ENCODE results near the gene OR52H1.

The OR52H1 gene

GRCh38 chr11:5553343-5553742 lies 5.0 kb upstream of the OR52H1 start (continued):
- TF ChIP-seq ZNF70 (CRISPR knock-in tag; IDR thresholded peaks at IDR 0.05), result no peak

GRCh38 chr11:5550440-5551095 lies 2.2 kb upstream of the OR52H1 start:
- TF ChIP-seq ARNTL (CRISPR knock-in tag; IDR thresholded peaks at IDR 0.05; ENCODE audit: borderline replicate concordance, low read depth) (no peak), BACH2 (CRISPR knock-in tag; IDR thresholded peaks at IDR 0.05; ENCODE audit: borderline replicate concordance) (no peak), TOX (CRISPR knock-in tag; IDR thresholded peaks at IDR 0.05; ENCODE audit: borderline replicate concordance) (no peak), PPARA (CRISPR knock-in tag; IDR thresholded peaks at IDR 0.05; ENCODE audit: borderline replicate concordance) (no peak), CREB5 (CRISPR knock-in tag; IDR thresholded peaks at IDR 0.05; ENCODE audit: low read depth) (no peak), ESRRG (CRISPR knock-in tag; IDR thresholded peaks at IDR 0.05) (no peak), CSRNP3 (CRISPR knock-in tag; IDR thresholded peaks at IDR 0.05) (no peak), PATZ1 (CRISPR knock-in tag; IDR thresholded peaks at IDR 0.05; ENCODE audit: borderline replicate concordance) (no peak)
- no peak for ATAC-seq

DNA sequence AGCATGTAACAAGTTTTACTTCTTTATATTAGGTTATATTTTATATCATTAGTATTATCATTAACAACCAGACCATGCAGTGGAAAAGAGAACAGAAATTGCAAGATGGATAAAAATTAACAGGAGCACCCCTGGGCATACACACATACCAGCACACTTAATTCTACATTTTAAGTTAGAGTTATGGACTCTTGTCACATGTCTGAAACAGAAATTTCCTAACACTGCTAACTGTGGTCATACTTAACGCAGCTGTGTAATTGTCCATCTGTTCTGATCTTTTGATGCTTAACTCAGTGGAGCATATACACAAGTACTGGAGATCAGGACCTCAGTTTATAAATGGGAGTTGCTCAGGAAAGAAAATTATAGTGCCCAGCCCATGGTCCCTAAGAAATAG lies 358 bp downstream of the OR52H1 start:
- TF ChIP-seq PATZ1 (CRISPR knock-in tag; IDR thresholded peaks at IDR 0.05; ENCODE audit: borderline replicate concordance) (no peak), TCF4 (CRISPR knock-in tag; IDR thresholded peaks at IDR 0.05; ENCODE audit: borderline replicate concordance) (no peak), BACH2 (CRISPR knock-in tag; IDR thresholded peaks at IDR 0.05; ENCODE audit: borderline replicate concordance) (no peak), ZNF8 (CRISPR knock-in tag; IDR thresholded peaks at IDR 0.05) (no peak), ZC3H10 (CRISPR knock-in tag; IDR thresholded peaks at IDR 0.05) (no peak), CSRNP3 (CRISPR knock-in tag; IDR thresholded peaks at IDR 0.05) (no peak), TOX (CRISPR knock-in tag; IDR thresholded peaks at IDR 0.05; ENCODE audit: borderline replicate concordance) (no peak), ARNTL (CRISPR knock-in tag; IDR thresholded peaks at IDR 0.05; ENCODE audit: borderline replicate concordance, low read depth) (no peak), ZNF565 (CRISPR knock-in tag; conservative IDR thresholded peaks at IDR 0.05; ENCODE audit: low read depth) (no peak), CREB5 (CRISPR knock-in tag; IDR thresholded peaks at IDR 0.05; ENCODE audit: low read depth) (no peak), CSDC2 (CRISPR knock-in tag; IDR thresholded peaks at IDR 0.05) (no peak), RARB (CRISPR knock-in tag; IDR thresholded peaks at IDR 0.05) (no peak), OSR1 (CRISPR knock-in tag; IDR thresholded peaks at IDR 0.05) (no peak), PPARA (CRISPR knock-in tag; IDR thresholded peaks at IDR 0.05; ENCODE audit: borderline replicate concordance) (no peak), ZFP30 (CRISPR knock-in tag; IDR thresholded peaks at IDR 0.05) (no peak), ZNF70 (CRISPR knock-in tag; IDR thresholded peaks at IDR 0.05) (no peak), ISL1 (CRISPR knock-in tag; IDR thresholded peaks at IDR 0.05) (no peak), ESRRG (CRISPR knock-in tag; IDR thresholded peaks at IDR 0.05) (no peak)
- TF ChIP-seq, protein P1, sequence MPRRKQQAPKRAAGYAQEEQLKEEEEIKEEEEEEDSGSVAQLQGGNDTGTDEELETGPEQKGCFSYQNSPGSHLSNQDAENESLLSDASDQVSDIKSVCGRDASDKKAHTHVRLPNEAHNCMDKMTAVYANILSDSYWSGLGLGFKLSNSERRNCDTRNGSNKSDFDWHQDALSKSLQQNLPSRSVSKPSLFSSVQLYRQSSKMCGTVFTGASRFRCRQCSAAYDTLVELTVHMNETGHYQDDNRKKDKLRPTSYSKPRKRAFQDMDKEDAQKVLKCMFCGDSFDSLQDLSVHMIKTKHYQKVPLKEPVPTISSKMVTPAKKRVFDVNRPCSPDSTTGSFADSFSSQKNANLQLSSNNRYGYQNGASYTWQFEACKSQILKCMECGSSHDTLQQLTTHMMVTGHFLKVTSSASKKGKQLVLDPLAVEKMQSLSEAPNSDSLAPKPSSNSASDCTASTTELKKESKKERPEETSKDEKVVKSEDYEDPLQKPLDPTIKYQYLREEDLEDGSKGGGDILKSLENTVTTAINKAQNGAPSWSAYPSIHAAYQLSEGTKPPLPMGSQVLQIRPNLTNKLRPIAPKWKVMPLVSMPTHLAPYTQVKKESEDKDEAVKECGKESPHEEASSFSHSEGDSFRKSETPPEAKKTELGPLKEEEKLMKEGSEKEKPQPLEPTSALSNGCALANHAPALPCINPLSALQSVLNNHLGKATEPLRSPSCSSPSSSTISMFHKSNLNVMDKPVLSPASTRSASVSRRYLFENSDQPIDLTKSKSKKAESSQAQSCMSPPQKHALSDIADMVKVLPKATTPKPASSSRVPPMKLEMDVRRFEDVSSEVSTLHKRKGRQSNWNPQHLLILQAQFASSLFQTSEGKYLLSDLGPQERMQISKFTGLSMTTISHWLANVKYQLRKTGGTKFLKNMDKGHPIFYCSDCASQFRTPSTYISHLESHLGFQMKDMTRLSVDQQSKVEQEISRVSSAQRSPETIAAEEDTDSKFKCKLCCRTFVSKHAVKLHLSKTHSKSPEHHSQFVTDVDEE (CRISPR knock-in tag; IDR thresholded peaks at IDR 0.05), result no peak
- TF ChIP-seq, protein P2, sequence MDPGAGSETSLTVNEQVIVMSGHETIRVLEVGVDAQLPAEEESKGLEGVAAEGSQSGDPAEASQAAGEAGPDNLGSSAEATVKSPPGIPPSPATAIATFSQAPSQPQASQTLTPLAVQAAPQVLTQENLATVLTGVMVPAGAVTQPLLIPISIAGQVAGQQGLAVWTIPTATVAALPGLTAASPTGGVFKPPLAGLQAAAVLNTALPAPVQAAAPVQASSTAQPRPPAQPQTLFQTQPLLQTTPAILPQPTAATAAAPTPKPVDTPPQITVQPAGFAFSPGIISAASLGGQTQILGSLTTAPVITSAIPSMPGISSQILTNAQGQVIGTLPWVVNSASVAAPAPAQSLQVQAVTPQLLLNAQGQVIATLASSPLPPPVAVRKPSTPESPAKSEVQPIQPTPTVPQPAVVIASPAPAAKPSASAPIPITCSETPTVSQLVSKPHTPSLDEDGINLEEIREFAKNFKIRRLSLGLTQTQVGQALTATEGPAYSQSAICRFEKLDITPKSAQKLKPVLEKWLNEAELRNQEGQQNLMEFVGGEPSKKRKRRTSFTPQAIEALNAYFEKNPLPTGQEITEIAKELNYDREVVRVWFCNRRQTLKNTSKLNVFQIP (CRISPR knock-in tag; IDR thresholded peaks at IDR 0.05; ENCODE audit: borderline replicate concordance, low read depth), result no peak
- ATAC-seq, result no peak

Measured in SK-N-SH treated with all-trans-retinoic acid at 6 μM for 48 hours (cell line).